HFFc6 (cell line): Measurements from ENCODE around the gene ZMAT5. TPM values are rescaled to one million over a fixed set of nuclear protein-coding genes. Genes with fewer than 3 reads are reported as not detected.

Experiments used
- DNase-seq: peaks from one replicate; pipeline ENCODE4 v3.0.0-alpha.2; 2018
- H3K27ac Mint-ChIP-seq: 2 replicates; pipeline ENCODE4 v1.8.0; 2020; ENCODE audit warnings: mild to moderate bottlenecking, mixed read lengths
- H3K27me3 Mint-ChIP-seq: 2 replicates; pipeline ENCODE4 v1.8.0; 2021; ENCODE audit warnings: mild to moderate bottlenecking, moderate library complexity, mixed read lengths; ENCODE audit not compliant: insufficient read depth
- H3K36me3 Mint-ChIP-seq: 2 replicates; pipeline ENCODE4 v1.8.0; 2021; ENCODE audit warnings: low read depth, mixed read lengths
- H3K4me1 Mint-ChIP-seq: 2 replicates; pipeline ENCODE4 v1.8.0; 2020; ENCODE audit warnings: low read depth, mixed read lengths
- H3K4me3 Mint-ChIP-seq: 2 replicates; pipeline ENCODE4 v1.8.0; 2020; ENCODE audit warnings: mild to moderate bottlenecking, moderate library complexity, mixed read lengths
- H3K9me3 Mint-ChIP-seq: 2 replicates; pipeline ENCODE4 v1.8.0; 2020; ENCODE audit warnings: mild to moderate bottlenecking, mixed read lengths
- total RNA-seq, 6 experiments: library from RNA; stranded (reverse); fragmentation: NEBNext Ultra II Directional; extraction: Animal tissue kit (Norgen Biotek cat#: 25700); gene quantifications; 2 replicates in 1 of 6; 3 replicates in 5 of 6; pipeline ENCODE4 v1.2.3, GENCODE V29; 2021
- TF ChIP-seq, protein P1 (sequence below): fragments of 200-600 bp; sonication (generic); IDR thresholded peaks from 2 replicates; pipeline ENCODE4 v1.5.0; 2021; ENCODE audit warnings: antibody characterized with exemption, mild to moderate bottlenecking

ZMAT5 gene
- total RNA-seq, 6 experiments from 2014 or later: 24.9 to 28.6 (median 26.1) TPM

- TF ChIP-seq, protein P1, sequence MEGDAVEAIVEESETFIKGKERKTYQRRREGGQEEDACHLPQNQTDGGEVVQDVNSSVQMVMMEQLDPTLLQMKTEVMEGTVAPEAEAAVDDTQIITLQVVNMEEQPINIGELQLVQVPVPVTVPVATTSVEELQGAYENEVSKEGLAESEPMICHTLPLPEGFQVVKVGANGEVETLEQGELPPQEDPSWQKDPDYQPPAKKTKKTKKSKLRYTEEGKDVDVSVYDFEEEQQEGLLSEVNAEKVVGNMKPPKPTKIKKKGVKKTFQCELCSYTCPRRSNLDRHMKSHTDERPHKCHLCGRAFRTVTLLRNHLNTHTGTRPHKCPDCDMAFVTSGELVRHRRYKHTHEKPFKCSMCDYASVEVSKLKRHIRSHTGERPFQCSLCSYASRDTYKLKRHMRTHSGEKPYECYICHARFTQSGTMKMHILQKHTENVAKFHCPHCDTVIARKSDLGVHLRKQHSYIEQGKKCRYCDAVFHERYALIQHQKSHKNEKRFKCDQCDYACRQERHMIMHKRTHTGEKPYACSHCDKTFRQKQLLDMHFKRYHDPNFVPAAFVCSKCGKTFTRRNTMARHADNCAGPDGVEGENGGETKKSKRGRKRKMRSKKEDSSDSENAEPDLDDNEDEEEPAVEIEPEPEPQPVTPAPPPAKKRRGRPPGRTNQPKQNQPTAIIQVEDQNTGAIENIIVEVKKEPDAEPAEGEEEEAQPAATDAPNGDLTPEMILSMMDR: no peak
- H3K27ac Mint-ChIP-seq: no peak overlapping the region; the same call in none of the 2 replicates
Observed at GRCh38 chr22:29788339-29789279, 21.8 kb upstream of the ZMAT5 start.

DNA sequence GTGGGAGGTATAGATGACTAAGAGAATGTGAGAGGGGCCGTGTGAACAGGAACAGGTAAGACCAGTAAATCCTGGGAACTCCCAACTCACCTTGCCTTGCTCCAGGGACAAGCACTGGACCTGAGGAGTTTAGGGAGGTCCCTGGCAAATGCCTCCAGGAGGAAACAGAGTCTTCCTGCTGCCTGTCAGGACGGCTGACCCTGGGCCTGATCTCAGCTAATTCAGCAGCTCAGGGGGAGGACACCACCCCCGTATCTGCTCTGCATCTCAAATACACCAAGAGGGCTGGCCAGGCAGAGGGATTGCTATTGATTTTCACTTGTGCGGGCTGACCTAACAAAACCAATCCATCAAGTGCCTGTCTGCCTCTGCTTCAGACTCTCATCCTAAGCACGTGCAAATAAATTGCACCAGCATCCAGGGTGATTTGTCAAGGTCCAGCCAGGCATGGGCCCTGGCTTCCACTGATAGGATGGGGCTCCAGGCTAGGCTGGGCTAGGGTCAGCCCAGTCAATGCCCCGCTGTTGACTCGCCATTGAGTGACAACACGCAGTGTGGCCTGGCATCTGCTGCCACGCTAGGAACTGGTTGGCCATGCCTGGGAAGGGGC is 20.7 kb upstream of the ZMAT5 start:
- Mint-ChIP-seq H3K4me3 (no peak overlapping the region), H3K4me1 (peaks cover 12% of the 10 kb centered on the region), H3K27me3 (peaks cover 2% of the 10 kb centered on the region; the same call in 1 of the 2 replicates), H3K36me3 (peaks cover 8% of the 10 kb centered on the region), H3K27ac (no peak overlapping the region), H3K9me3 (no peaks in the 10 kb centered on the region)
- DNase-seq: no peak
- TF ChIP-seq, protein P1: no peak

More at GRCh38 chr22:29788339-29789279, 21.8 kb upstream of the ZMAT5 start:
- H3K36me3 Mint-ChIP-seq: peaks cover 8% of the 10 kb centered on the region
- H3K4me3 Mint-ChIP-seq: no peak overlapping the region
- no peaks in the 10 kb centered on the region for H3K9me3 Mint-ChIP-seq
- no peak for DNase-seq
- peaks cover 8% of the 10 kb centered on the region for H3K4me1 Mint-ChIP-seq
- peaks cover 2% of the 10 kb centered on the region; the same call in 1 of the 2 replicates for H3K27me3 Mint-ChIP-seq

GRCh38 chr22:29786031-29786430 is 19.2 kb upstream of the ZMAT5 start:
- DNase-seq: no peak
- H3K27ac Mint-ChIP-seq: no peak overlapping the region
- peaks cover 27% of the 10 kb centered on the region for H3K4me1 Mint-ChIP-seq
- peaks cover 8% of the 10 kb centered on the region for H3K36me3 Mint-ChIP-seq
- no peaks in the 10 kb centered on the region for H3K9me3 Mint-ChIP-seq
- TF ChIP-seq, protein P1: no peak
- peaks cover 2% of the 10 kb centered on the region; the same call in 1 of the 2 replicates for H3K27me3 Mint-ChIP-seq
- no peak overlapping the region for H3K4me3 Mint-ChIP-seq

DNA sequence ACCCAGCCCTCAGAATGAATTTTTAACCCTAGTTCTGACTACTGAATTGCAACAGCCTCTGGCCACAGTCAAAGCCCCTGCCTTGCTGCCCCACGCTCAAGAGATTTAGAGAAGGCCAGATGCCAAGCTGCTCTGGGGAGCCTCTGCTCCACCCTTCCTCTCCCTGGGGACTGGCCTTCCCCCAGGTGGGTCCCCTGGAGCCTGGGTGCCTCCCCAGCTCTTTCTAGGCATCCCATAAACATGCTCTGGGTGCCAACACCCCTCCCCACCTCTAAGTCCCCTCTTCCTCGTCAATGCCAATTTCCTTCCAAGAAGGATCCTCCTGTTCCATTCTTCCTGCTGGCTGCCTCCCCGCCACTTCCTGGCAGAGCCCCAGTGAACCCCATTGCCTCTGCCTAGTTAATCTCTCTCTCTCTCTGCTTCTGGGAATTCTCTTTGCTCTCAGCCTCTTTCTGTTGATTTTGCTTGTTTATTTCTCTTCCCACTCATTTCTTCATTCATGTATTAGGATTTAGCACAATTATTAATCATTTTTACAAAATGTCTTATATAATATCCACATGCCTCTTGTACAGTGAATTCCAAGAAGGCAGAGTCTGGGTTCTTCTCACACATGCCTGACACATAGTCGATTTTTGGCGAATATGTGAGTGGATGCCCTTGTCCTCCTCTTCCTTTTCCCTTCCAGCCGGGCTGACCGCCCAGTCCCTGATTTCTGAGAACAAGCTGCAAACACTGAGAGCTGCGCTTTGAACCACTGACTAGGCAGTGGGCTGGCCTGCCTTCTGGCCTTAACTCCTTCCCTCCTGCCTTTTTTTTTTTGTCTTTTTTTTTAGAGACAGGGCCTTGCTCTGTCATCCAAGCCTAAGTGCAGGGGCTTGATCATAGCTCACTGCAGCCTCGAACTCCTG is 17.9 kb upstream of the ZMAT5 start:
- H3K27ac Mint-ChIP-seq: peak overlapping the region; percentile 46

More for the DNA sequence above, 17.9 kb upstream of the ZMAT5 start:
- TF ChIP-seq, protein P1: no peak
- Mint-ChIP-seq H3K9me3 (no peaks in the 10 kb centered on the region), H3K4me3 (no peak overlapping the region), H3K27me3 (no peaks in the 10 kb centered on the region), H3K4me1 (peaks cover 39% of the 10 kb centered on the region), H3K36me3 (peaks cover under 1% of the 10 kb centered on the region)
- no peak for DNase-seq
